OCI-LY3 (cell line): ENCODE data around the gene GOLGA8A.
"Not testable (repeated sequence)": the region's sequence is repeated elsewhere in the genome, so short reads cannot be mapped to it uniquely, and the experiment has no call there.

Experiments used
- EZH2phosphoT487 ChIP-seq: fragments of 200-600 bp; shearing (Covaris generic); IDR thresholded peaks from 2 replicates; pipeline ENCODE4 v1.6.1; 2018; ENCODE audit warnings: antibody characterized with exemption, mixed run types, low read depth
- TF ChIP-seq, protein P1 (sequence below): fragments of 200-600, 300-600 bp; sonication (generic); IDR thresholded peaks from 2 replicates; pipeline ENCODE4 v1.5.1; 2014; ENCODE audit warnings: antibody characterized with exemption, low read length, low read depth

DNA sequence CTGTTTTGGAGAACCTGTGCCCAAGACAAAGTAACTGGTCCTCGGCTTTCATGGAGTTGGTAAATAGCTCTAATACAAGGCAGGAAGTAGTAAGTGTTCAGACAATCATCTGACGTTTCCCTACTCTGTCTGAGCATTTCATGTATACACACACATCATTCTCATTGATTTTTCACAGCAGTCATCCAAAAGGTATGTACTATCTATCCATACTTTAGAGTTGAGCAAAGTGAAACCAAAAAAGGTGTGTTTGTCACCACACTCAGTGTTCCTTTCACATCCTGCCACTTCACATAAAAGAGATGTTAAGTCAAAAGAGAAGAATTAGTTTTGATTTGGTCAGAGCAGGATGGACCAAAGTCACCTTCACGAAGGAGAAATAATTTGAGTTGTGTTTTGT is 33.7 kb downstream of the GOLGA8A start:
- TF ChIP-seq, protein P1, sequence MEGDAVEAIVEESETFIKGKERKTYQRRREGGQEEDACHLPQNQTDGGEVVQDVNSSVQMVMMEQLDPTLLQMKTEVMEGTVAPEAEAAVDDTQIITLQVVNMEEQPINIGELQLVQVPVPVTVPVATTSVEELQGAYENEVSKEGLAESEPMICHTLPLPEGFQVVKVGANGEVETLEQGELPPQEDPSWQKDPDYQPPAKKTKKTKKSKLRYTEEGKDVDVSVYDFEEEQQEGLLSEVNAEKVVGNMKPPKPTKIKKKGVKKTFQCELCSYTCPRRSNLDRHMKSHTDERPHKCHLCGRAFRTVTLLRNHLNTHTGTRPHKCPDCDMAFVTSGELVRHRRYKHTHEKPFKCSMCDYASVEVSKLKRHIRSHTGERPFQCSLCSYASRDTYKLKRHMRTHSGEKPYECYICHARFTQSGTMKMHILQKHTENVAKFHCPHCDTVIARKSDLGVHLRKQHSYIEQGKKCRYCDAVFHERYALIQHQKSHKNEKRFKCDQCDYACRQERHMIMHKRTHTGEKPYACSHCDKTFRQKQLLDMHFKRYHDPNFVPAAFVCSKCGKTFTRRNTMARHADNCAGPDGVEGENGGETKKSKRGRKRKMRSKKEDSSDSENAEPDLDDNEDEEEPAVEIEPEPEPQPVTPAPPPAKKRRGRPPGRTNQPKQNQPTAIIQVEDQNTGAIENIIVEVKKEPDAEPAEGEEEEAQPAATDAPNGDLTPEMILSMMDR = not testable (repeated sequence)
- TF ChIP-seq EZH2phosphoT487 = not testable (repeated sequence)
